ENCODE measurements around the gene RBM4B. TPM values are rescaled to one million over a fixed set of nuclear protein-coding genes. Genes with fewer than 3 reads are reported as not detected.

Gene RBM4B
- total and polyA plus RNA-seq, 3 donors from 2014 or later, result 35.0 to 35.7 (median 35.2) TPM

GRCh38 chr11:66686100-66686785 lies 8.6 kb upstream of the RBM4B start:
- DNase-seq, result no peak

GRCh38 chr11:66685276-66686099 lies 7.8 kb upstream of the RBM4B start:
- TF ChIP-seq CTCF (IDR thresholded peaks at IDR 0.05), result no peak
- TF ChIP-seq POLR2A (IDR thresholded peaks at IDR 0.05), result no peak
- Histone ChIP-seq H3K27ac (no peak overlapping the region), H3K9me3 (no peaks in the 10 kb centered on the region), H3K4me3 (no peak overlapping the region), H3K4me1 (no peaks in the 10 kb centered on the region), H3K27me3 (no peaks in the 10 kb centered on the region), H3K36me3 (ENCODE audit: low read depth, missing control alignments) (no peaks in the 10 kb centered on the region)
- intact Hi-C loops (cut with DNase I; ENCODE audit: low total_unique reads), result no loop called here
- 78 to 84% methylated on average over 27 of the region's 27 CpGs for WGBS, 2 donors
- DNase-seq, result no peak

More at GRCh38 chr11:66686100-66686785, 8.6 kb upstream of the RBM4B start:
- Histone ChIP-seq H3K27me3 (no peaks in the 10 kb centered on the region), H3K27ac (no peak overlapping the region), H3K9me3 (no peaks in the 10 kb centered on the region), H3K36me3 (ENCODE audit: low read depth, missing control alignments) (no peaks in the 10 kb centered on the region), H3K4me3 (no peak overlapping the region), H3K4me1 (no peaks in the 10 kb centered on the region)
- TF ChIP-seq POLR2A (IDR thresholded peaks at IDR 0.05) (no peak), CTCF (IDR thresholded peaks at IDR 0.05) (no peak)
- intact Hi-C loops (cut with DNase I; ENCODE audit: low total_unique reads), result no loop called here
- WGBS, 2 donors, result 71 to 74% methylated on average over 14 to 15 of the region's 15 CpGs

GRCh38 chr11:66684635-66685034 lies 6.9 kb upstream of the RBM4B start:
- TF ChIP-seq CTCF (IDR thresholded peaks at IDR 0.05) (no peak), POLR2A (IDR thresholded peaks at IDR 0.05) (no peak)
- DNase-seq, result no peak
- H3K36me3 ChIP-seq (ENCODE audit: low read depth, missing control alignments), result no peaks in the 10 kb centered on the region
- H3K9me3 ChIP-seq, result no peaks in the 10 kb centered on the region
- no peak overlapping the region for H3K27ac ChIP-seq
- no peak overlapping the region for H3K4me3 ChIP-seq
- intact Hi-C loops (cut with DNase I; ENCODE audit: low total_unique reads), result no loop called here
- WGBS, 2 donors, result 92% methylated on average over 2 of the region's 2 CpGs
- no peaks in the 10 kb centered on the region for H3K27me3 ChIP-seq
- no peaks in the 10 kb centered on the region for H3K4me1 ChIP-seq

- peaks cover under 1% of the 10 kb centered on the region for H3K4me1 ChIP-seq
- WGBS, 2 donors, result 91 to 94% methylated on average over 8 of the region's 8 CpGs
- no peak overlapping the region for H3K27ac ChIP-seq
- no peaks in the 10 kb centered on the region for H3K36me3 ChIP-seq (ENCODE audit: low read depth, missing control alignments)
- H3K4me3 ChIP-seq, result no peak overlapping the region
- no peak for DNase-seq
- H3K9me3 ChIP-seq, result no peaks in the 10 kb centered on the region
- intact Hi-C loops (cut with DNase I; ENCODE audit: low total_unique reads), result no loop called here
- no peaks in the 10 kb centered on the region for H3K27me3 ChIP-seq
- TF ChIP-seq POLR2A (IDR thresholded peaks at IDR 0.05) (no peak), CTCF (IDR thresholded peaks at IDR 0.05) (no peak)
These were observed 6.2 kb upstream of the RBM4B start for GRCh38 chr11:66683877-66684276.

Measured in testis (tissue), 3 donors.